Kasumi-1 (cell line): ENCODE results near the gene RASSF4.

Source experiments
- DNase-seq, 2 experiments: peaks; one replicate each; lab custom pipeline; 2025; lab: John Stamatoyannopoulos, UW

RASSF4 gene

DNA sequence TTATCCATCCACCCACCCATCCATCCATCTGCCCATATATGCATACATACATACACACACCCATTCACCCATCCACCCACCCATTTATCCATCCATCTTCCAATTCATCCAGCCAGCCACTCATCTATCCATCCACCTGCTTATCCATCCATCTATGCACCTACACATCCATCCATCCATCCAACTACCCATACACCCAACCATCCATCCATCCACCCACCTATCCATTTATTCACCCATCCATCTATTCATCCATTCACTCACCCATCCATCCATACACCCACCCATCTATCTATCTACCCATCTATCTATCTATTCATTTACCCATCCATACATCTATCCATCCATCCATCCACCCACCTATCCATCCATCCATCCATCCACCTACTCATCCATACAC is 31.1 kb upstream of the RASSF4 start:
- no peak for DNase-seq

DNA sequence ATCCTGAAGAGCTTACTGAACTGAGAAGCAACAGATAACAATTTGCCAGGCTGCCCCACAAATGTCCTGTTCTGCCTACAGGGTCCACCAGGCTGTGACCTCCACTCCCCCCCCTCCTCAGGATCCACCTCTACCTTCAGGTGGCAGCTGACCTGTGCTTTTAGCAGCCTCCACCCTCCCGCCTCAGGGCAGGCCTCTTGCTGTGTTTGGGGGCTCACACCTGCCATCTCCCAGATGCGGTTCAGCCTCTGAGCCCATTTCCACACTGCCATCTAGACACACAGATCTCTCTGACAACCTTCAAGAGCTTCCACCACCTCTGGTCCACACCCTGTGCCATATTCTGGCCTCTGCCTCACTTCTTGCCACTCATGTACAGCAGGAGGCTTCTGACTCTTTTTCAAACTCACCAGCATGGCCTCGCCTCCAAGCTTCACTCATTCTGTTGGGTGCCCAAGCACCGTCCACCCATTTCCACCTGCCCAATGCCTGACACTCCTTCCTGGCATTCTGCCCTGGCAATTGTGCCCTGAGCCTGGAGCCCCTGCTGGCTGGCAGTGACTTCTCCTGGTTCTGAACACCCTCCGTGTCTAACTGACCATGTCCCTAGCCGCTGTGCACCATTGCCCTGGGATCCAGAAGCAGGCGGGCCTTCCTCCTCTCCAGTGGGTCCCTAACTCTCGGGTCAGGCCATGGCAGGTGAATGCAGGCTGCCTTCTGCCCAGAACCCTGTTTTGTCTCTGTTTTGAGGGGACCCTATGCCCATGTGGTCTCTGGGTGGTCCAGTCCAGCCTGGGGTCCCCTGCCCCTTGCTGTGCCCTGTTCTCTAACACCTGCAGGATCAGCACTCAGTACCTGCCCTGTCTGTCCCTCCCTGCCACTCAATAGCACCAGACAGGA is 30.0 kb upstream of the RASSF4 start:
- DNase-seq = no peak

DNA sequence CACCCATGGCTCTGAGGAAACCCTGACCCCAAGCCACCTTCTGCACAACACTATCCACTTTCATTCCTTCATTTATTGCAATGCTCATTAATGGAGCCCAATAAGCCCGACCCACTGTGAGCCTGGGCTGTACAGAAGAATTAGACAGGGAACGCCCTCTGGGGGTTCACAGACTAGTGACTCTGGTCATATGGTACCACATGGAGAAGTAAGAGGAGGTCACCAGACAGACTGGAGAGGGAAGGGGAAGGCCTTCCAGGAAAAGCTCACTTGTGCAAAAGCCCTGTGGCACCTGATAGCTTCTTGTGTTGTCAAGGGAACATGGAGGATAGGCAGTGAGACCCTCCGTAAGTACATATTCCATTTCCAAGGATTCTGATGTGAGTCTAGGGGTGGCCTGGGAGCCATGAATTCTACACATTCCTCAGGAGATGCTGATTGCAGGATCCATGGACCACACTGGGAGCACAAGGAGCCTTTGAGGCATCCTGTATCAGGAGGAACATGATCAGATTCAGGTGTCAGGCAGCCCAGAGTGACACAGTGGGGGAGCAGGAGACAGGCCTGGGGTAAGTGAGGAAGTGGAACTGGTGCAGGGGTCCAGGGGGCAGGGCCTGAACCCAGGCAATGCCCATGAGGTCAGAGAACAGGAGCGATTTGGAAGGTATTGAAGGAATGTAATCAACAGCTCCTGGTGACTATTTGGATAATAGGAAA is 28.5 kb upstream of the RASSF4 start:
- no peak for DNase-seq

DNA sequence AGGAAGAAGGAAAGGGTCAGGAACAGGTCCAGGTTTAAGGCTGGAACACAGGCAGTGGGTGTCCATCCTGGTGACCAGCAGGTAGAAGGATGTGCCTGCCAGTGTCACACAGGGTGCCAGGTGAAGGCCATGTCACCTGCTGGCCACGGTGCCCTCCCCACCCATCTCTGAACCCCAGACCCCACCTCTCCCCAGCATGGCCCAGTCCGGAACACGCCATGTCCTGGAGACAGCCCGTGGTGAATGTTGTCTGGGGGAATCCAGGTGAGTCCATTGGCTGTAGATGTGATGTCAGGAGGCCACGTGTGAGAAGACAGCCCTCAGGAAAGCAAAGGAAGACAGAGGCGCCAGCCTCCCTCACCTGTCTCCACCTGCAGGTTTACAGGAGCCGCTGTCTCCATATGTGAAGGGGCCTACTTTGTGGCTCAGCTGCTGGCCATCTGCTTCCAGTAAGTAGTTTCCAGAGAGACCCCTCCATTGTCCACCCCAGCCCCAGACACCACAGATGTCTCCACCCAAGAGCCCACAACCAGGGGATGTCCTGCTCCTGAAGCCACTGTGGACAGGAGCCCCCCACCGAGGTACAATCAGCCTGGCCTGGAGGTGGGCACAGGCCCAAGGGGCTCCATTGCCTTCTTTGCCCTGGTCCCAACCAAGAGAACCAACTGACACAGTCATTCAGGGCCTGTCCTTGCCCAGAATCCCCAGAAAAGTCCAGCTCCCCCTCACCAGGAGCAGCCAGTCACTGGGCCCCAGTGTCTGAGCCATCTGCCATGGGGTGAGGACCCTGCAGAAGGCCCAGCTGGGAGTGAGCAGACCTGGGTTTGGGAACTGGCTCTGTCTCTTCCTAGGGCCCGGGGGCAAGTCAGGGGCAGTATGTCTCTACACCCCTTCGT is 27.7 kb upstream of the RASSF4 start:
- DNase-seq = no peak

DNA sequence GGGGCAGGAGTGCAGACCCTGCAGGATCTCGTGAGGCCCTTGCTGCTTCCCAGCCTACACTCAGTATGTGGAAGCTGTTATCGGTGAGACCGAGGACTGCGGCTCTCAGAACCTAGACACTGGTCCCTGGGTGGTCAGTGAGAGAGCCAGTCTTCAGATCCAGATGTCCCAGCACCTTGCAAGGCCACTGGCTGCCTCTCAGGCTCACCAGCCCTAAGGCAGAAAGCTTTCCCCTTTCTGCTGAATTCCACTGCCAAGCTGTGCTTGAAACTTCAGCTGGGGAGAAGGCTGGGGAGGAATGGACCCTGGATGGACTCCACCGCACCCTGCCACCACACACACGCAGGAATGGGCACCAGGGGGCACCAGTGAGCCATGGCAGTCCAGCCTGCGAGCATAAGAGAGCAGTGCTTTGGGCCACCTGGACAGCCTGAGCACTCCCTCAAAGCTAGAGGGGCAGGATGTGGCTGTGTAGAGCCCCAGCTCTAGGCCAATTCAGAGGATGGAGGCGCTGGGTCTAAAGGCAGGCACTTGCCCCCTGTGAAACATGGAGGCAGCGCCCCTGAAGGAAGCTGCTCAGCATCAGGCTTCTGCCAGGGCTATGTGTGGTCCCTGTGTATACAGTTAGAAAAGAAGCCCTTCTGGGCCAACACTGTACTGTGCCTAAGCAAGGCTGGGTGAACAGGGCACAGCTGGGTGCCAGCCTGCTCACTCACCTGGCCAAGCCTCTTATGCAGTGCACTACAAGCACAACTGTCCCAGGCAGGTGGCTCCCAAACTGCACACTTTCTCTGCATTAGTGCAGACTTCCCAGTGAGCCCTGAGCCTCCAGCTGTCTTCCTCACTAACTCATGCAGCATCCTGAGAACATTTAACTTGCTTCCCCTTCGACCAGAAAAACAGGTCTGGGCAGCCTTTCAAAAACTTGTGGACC is 26.8 kb upstream of the RASSF4 start:
- DNase-seq = peak; percentile 81 to 90

DNA sequence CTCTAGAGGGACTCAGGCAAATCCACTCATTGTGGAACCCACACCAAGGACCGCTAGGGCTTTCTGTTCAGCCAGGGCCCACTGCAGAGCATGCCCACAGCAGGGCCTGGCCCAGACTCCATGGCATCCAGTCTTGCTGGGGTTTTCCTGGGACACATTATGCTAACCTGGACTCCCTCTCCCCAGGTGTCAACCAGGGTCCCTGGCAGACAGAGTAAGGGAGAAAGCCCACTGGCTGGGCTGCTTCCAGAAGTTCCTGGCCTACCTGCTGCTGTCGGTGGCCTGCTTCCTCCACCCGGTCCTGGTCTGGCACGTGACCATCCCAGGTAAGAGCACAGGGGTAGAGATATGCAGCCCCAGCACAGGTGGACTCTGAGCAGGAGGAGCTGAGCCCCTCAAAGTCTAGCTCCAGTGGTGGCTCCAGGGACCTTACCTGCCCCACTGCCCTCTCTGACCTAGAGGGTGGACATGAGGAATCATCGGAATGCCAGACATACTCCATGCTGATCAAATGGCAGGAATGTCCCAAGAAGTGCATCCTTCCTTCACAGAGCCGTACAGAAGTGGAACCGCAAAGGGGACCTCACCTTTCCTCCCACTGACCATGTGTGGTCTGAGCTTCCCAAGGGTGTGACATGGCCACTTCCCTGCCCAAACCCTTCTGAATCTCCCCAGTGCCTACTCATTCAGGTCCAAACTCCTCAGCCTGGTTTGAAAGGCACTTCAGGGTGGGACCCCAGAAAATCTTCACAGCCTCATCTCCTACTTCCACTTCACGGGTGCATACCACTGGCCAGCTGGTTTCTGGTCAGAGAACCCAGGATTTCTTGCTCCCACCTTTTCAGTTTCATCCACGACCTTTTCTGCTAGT is 25.9 kb upstream of the RASSF4 start:
- DNase-seq = no peak

DNA sequence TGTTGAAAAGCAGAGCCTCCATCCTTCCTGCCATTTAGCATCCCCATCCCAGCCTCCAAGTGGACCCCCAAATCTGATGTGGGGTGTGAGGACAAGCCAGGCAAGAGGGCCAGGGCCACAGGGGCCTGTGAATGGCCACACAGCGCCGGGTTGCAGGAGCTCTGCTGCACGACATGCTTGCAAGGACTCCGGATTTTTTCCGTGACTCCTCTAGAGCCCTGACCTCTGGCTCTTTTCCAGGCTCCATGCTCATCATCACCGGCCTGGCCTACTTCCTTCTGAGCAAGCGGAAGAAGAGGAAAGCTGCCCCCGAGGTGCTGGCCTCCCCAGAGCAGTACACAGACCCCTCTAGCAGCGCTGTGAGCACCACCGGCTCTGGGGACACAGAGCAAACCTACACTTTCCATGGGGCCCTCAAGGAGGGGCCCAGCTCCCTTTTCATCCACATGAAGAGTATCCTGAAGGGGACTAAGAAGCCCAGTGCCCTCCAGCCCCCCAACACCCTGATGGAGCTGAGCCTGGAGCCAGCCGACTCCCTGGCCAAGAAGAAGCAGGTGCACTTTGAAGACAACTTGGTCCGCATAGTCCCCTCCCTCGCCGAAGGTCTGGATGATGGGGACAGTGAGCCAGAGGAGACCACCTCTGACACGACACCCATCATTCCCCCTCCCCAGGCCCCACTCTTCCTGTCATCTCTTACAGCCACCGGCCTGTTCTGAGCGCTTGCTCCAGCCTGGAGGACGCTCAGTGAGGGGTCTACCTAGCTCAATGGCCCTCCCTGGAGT is 25.0 kb upstream of the RASSF4 start:
- no peak for DNase-seq

DNA sequence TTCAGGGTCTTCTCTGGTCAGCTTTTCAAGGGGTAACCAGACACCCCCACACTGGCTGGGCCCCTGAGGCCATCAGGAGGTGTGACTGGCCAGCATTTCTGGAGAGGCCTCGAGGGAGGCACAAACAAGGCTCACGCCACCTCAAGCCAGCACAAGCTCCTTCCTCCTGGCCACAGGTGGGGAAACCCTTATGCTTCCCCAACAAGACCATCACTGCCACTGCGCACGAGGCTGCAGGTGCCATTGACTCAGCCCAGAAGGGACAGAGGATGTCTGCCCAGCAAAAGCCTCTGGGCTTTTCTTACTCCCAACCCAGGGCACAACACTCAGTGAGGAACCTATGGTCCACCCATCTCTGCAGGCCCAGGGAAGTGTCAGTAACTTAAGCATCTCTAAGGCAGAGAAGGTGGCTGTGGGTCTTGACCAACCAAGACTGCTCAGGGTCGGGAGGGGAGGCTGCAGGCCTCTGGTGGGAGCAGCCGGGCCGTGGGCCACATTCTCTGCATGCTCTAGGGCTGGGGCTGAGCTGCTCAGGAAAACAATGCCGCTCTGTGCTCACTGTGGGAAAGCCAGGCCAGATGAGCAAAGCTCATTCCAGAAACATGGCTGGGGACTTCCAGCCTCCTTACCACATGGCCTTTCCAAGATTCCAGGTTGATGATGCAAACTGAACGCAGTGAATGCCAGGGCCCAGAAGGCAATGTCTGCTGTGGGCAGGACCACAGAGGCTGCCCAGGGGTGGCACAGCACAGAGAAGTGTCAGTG is 24.2 kb upstream of the RASSF4 start:
- DNase-seq = no peak

DNA sequence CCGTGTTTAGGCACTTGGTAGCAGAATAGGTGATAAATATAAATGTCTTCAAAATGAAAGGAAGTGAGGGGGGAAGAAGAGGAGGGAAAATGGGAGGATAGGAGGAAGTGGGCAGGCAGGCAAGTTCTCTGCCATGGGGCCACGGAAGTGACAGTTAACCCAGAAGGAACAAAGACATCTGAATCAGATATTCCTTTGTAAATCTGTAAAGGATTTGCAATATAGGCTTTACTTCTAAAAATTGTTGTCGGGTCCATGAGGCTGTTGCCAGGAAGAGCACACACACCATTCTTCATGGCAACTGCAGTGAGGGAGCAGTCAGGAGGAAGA is 23.7 kb upstream of the RASSF4 start:
- peak; percentile 87 to 92 for DNase-seq

DNA sequence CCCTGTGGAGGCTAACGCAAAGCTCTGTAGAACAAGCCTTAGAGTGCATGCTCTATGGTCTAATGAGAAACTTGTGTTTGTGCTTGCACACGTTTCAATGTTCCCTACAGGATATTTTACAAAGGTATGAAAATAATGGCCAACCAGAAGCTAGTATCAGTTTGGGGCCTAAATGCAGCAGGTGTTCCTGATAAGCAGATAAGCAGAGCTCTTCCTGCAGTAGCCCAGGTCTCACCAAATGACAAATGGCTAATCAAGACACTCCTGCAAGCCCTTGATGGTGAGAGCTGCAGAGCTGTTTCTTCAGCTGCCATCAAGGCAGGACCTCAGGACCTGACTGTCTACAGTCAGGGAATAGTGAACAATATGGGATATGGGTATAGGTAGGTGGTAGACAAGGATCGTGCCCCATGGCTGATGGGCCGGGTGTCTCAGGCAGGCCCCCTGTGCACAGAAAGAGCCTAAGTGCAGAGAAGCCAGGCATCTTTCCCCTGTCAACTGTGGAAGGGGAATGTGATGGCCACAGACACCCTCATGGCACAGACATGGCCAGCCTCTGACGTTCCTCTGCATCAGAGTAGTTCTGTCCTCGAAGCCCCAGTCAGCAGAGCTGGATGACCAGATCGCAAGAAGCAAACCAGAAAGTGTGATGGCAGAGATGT is 23.2 kb upstream of the RASSF4 start:
- no peak for DNase-seq

DNA sequence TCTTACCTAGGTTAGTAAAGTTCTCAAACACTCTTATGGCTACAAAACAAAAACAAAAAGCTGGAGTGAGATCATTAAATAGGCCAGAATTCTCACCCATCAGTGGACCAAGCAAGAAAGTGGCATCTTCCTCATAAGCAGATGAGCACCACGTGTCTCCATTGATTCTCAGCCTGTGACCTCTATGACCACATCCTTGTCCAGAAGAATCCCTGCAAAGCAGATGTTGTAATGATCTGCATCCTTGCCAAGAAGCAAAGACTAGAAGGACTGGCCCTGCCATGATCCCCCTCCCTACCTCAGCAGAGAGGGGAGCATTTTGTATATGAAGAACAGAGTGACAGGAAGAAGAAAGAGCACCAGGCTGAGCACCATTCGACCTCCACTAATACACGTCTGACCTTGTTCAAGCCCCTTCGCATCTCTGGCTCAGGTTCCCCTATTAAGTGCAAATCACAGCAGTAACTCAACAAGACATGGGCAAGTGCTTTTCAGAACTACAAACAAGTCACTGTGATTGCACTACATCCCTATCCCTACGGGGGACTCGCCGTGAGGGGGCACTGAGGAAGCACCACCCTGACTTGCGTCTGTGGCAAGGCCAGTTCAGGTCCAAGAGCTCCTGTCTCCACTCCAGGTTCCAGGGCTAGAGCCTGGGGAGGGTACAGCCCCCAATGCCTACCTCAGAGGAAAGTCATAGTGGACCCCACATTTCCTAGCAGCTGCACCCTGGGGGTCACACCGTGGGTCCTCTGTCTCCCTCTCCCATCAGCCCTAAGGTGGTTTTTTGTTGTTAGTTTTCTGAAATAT is 22.2 kb upstream of the RASSF4 start:
- DNase-seq = no peak

DNA sequence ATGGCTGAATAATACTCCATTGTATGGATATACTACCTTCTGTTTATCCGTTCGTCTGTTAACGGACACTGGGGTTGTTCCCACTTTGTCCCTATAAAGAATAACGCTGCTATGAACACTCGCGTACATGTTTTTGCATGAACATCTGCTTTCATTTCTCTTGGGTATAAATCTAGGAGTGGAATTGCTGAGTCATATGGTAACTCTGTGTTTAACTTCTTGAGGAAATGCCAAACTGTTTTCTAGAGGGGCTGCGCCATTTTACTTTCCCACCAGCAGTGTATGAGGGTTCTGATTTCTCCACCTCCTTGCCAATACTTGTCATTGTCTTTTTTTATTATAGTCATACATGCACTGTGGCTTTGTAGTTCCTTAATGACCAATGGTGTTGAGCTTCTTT is 20.6 kb upstream of the RASSF4 start:
- DNase-seq = no peak

DNA sequence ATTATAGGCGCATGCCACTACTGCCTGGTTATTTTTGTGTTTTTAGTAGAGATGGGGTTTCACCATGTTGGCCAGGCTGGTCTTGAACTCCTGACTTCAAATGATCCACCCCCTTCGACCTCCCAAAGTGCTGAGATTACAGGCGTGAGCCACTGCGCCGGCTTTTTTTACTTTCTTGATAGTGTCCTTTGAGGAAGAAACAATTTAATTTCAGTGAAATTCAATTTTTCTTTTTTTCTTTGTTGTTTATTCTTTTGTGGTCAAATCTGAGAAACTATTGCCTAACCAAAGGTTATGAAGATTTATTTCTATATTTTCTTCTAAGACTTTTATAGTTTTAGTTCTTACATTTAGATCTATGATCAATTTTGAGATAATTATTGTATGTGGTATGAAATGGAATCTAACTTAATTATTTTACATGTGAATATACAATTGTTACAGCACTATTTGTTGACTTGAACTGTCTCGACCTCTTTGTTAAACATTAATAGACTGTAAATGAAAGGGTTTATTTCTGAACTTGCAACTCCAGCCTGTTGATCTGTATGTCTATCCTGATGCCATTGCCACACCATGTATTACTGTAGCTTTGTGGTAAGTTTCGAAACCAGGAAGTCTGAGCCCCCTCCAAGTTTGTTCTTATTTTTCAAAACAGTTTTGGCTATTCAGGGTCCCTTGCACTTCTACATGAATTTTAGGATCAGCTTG is 19.8 kb upstream of the RASSF4 start:
- DNase-seq = peak; percentile 84 to 88

DNA sequence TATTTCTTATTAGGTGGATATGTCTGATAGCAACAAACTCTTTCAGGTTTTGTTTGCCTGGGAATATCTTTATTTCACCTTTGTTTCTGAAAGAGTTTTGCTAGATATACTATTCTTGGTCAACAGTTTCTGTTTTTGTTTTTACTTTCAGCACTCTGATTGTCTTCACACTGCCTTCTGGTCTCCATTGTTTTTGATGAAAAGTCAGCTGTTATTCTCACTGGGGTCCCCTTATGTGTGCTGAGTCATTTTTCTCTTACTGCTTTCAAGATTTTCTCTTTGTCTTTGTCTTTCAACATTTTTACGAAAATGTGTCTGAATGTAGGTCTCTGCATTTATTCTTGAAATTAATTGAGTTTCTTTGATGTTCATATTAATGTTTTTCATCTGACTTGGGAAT is 15.2 kb upstream of the RASSF4 start:
- DNase-seq = peak in 1 of 2 experiments; percentile 30

DNA sequence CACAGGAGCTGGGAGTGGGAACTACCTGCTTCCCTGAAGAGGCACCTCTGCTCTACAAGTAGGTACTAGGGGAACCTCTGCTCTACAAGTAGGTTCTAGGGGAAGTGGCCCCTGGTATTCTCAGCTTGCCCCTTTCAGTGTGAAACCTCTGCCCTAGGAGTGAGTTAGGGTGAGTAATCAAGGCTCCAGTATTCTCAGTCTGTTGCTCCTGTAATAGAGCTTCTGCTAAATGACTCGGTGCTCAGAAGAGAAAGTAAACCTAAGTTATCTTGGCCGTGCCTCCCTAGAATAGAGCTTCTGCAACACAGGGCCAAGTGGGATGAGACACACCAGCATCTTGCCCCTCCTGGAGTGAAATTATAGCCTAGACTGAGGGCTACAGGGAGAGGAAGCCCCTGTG is 13.4 kb upstream of the RASSF4 start:
- DNase-seq = peak in 1 of 2 experiments; percentile 10

DNA sequence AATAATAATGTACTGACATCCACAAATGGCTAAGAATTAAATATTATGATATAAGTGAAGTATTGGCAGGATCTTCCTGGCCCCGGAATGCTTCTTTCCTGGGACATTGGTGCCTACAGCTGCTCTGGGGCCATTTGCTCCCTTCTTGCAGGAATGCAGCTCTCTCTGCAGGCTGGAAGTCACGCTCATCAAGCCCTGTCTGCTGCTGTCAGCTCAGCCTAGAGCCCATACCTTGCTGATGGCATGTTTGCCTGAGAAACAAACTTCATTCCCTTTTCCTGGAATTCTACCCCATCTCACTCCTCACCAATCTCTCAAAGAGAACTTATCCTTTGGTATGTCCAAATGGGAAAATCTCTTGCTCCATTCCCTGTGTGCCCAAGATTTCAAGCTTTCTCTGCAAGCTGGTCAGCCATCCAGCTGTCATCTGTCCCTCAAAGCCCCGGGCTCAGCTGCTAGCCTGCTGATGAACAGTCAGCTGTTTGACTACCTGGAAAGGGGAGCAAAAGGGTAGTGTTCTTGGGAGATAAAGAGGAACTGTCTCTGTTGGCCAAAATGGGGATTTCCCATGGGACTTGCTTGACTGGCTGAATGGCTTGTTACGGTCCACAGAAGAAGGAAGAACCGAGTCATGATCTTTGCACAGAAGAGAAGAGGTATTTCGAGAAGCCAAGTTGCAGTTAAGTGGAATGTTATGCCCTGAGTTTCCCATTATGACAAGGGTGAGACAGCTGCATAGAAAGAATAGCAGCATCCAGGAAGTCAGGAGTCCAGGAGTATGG is 12.0 kb upstream of the RASSF4 start:
- no peak for DNase-seq
